Measurements from ENCODE around the gene RUNX3. TPM values are rescaled to one million over a fixed set of nuclear protein-coding genes. Genes with fewer than 3 reads are reported as not detected.

RUNX3 gene
- total and polyA plus RNA-seq, 2 of the 8 experiments (the other 6 are each of a cell fraction or from before 2014, with no cell fraction given) = 0.62 to 0.82 TPM

- Histone ChIP-seq H3K9ac (replicated peaks in 1 of 4; ENCODE audit: extremely low read depth in 1 of 4, low read depth in 3 of 4, low read length in 3 of 4) (no peak overlapping the region), H3K14ac (ENCODE audit: insufficient read length) (no peak overlapping the region), H2BK20ac (ENCODE audit: low read length) (no peak overlapping the region), H2BK5ac (ENCODE audit: low read depth, low read length) (no peak overlapping the region), H3K56ac (replicated peaks; ENCODE audit: insufficient read length, low read depth, low read length) (no peak overlapping the region), H2BK12ac (ENCODE audit: low read depth, low read length) (no peak overlapping the region), H2BK120ac (replicated peaks; ENCODE audit: low read depth, low read length) (no peak overlapping the region), H3K79me2 (ENCODE audit: control insufficient read depth in 1 of 2, insufficient read depth in 2 of 2, low read length in 2 of 2) (no peaks in the 10 kb centered on the region), H3K23me2 (ENCODE audit: low read depth, low read length) (no peaks in the 10 kb centered on the region), H3K4me2 (ENCODE audit: insufficient read depth in 1 of 2, low read depth in 2 of 2, low read length in 2 of 2) (no peak overlapping the region), H2AK5ac (ENCODE audit: low read depth, low read length) (no peak overlapping the region), H3K79me1 (ENCODE audit: low read depth, low read length) (no peaks in the 10 kb centered on the region), H3K4ac (replicated peaks; ENCODE audit: insufficient read length, low read depth, low read length) (no peak overlapping the region), H3K4me1 (replicated peaks in 1 of 4; ENCODE audit: control insufficient read depth in 3 of 4, insufficient read depth in 4 of 4, low read length in 3 of 4) (no peaks in the 10 kb centered on the region), H4K8ac (ENCODE audit: extremely low read depth, insufficient read depth, low read length) (peak overlapping the region; percentile 9; the same call in 1 of the 2 replicates), H4K20me1 (replicated peaks in 1 of 2; ENCODE audit: control insufficient read depth in 1 of 2, insufficient read depth in 2 of 2, low read length in 2 of 2) (no peaks in the 10 kb centered on the region), H2AFZ (ENCODE audit: low read length) (no peak overlapping the region), H3K36me3 (ENCODE audit: control insufficient read depth in 2 of 4, insufficient read depth in 4 of 4, low read length in 3 of 4) (no peaks in the 10 kb centered on the region), H4K91ac (replicated peaks; ENCODE audit: insufficient read length, low read length) (no peak overlapping the region), H3K4me3 (ENCODE audit: extremely low read depth in 1 of 4, insufficient read depth in 2 of 4, low read depth in 3 of 4, low read length in 4 of 4) (no peak overlapping the region), H2BK15ac (ENCODE audit: low read length) (no peak overlapping the region), H3K23ac (ENCODE audit: insufficient read length) (no peak overlapping the region), H3K9me3 (ENCODE audit: insufficient read depth in 2 of 2, low read depth in 1 of 2, low read length in 1 of 2) (peaks cover 13 to 24% of the 10 kb centered on the region in 2 experiments), H3K27ac (ENCODE audit: low read depth, low read length) (no peak overlapping the region), H3K18ac (ENCODE audit: extremely low read depth, low read length) (no peak overlapping the region), H4K5ac (ENCODE audit: insufficient read length, low read depth, low read length) (no peak overlapping the region), H3K27me3 (replicated peaks in 1 of 4; ENCODE audit: control insufficient read depth in 3 of 4, extremely low read depth in 1 of 4, insufficient read depth in 3 of 4, low read length in 3 of 4) (no peaks in the 10 kb centered on the region)
- peak in 1 of 2 experiments; percentile 33 for DNase-seq (ENCODE audit: low read depth in 1 of 2, low spot score in 2 of 2)
- TF ChIP-seq TBP (IDR thresholded peaks at IDR 0.05; ENCODE audit: low read depth, low read length) (no peak), TEAD4 (IDR thresholded peaks at IDR 0.05; ENCODE audit: low read depth, low read length) (no peak), CBX5 (IDR thresholded peaks at IDR 0.05; ENCODE audit: low read depth, low read length) (no peak), RXRA (IDR thresholded peaks at IDR 0.05; ENCODE audit: insufficient read depth, low read depth, low read length) (no peak), SIRT6 (IDR thresholded peaks at IDR 0.05; ENCODE audit: low read length) (no peak), ATF2 (IDR thresholded peaks at IDR 0.05; ENCODE audit: low read length) (no peak), BCL11A (IDR thresholded peaks at IDR 0.05; ENCODE audit: low read depth in 2 of 2, low read length in 2 of 2) (no peak), POU5F1 (IDR thresholded peaks at IDR 0.05; ENCODE audit: low read depth, low read length) (no peak)
- ChIA-PET POLR2A (ENCODE audit: partially characterized antibody) (interaction anchor here (0.8 kb wide), 1 partner anchor 10 kb away, joined by 3 read pairs; no protein-coding TSS in a partner anchor), CTCF (ENCODE audit: partially characterized antibody) (interaction anchor here (0.6 to 5.8 kb wide), 9 partner anchors 10 to 319 kb away, joined by 3 to 62 read pairs (median 5); no protein-coding TSS in a partner anchor)
- no peak for FAIRE-seq
- 89% methylated on average over 9 of the region's 9 CpGs; no CpG with 5 or more reads in 1 of the 2 experiments for WGBS, 2 experiments (ENCODE audit: extremely low coverage in 1 of 2, insufficient coverage in 1 of 2, insufficient read length in 1 of 2, insufficient replicate concordance in 2 of 2, low coverage in 1 of 2, low lambda C conversion rate in 2 of 2, missing lambda C conversion rate in 1 of 2)
These were observed 41.8 kb downstream of the RUNX3 start for GRCh38 chr1:24888061-24888970.

Data from H1 (cell line).